GM20431 (cell line): ENCODE measurements around the gene TNNI2.

Experiments used
- in situ Hi-C: fragments of 300-500 bp; cut with MseI, MboI; formaldehyde crosslinking; loops from one replicate; pipeline ENCODE4 v1.15.0; 2020; ENCODE audit warnings: low sequenced_read_pairs; ENCODE audit not compliant: unreplicated experiment

Gene TNNI2

GRCh38 chr11:1819074-1819473, 19.7 kb upstream of the TNNI2 start:
- in situ Hi-C loops = loop anchor here (10.0 kb wide), 1 partner anchor 124 kb away; the partner anchor contains the start of gene KRTAP5-6

DNA sequence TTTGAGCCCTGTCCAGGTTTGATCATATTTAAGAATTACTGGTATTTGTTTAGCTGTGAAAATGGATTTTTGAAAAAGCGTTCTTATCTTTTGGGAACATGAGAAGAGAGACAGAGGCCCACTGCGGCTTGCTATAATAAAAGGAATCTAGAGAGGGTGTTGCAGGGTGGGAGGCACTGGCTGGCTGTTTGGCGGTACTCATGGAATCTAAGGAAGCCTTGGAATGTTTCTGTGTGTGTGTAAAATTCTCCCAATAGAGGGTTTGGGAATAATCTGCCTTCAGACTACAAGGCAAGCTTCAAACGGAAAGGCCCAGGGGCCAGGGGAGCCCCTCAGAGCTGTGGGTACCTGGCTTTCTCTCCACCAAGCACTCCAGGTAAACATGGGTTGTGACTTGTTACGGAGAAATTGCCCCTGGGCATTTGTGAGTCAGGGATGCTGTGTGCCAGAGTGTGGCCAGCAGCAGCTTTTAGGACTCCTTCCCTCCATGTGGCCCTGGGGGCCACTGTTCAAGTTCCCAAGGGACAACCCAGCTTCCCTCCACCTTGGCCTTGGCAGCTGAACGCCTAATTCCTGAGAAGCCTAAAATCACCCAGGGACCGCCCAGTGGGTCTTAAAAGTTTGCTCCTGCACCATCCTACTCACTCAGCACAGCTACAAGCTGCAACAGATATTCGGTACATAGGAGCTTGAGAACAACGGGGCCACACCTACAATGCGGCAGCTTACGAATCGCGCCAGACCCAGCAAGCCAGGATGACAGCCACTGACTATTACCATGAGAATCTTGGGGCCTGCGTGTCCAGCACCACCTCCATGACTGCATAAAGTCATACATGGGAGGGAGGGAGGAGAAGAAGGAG, 18.1 kb upstream of the TNNI2 start:
- in situ Hi-C loops = no loop called here

- in situ Hi-C loops = no loop called here
These were observed 17.2 kb upstream of the TNNI2 start for GRCh38 chr11:1821562-1821961.

- in situ Hi-C loops = no loop called here
These were observed 16.0 kb upstream of the TNNI2 start for GRCh38 chr11:1822648-1823375.

- in situ Hi-C loops = no loop called here
These were observed 15.2 kb upstream of the TNNI2 start for GRCh38 chr11:1823376-1824220.

DNA sequence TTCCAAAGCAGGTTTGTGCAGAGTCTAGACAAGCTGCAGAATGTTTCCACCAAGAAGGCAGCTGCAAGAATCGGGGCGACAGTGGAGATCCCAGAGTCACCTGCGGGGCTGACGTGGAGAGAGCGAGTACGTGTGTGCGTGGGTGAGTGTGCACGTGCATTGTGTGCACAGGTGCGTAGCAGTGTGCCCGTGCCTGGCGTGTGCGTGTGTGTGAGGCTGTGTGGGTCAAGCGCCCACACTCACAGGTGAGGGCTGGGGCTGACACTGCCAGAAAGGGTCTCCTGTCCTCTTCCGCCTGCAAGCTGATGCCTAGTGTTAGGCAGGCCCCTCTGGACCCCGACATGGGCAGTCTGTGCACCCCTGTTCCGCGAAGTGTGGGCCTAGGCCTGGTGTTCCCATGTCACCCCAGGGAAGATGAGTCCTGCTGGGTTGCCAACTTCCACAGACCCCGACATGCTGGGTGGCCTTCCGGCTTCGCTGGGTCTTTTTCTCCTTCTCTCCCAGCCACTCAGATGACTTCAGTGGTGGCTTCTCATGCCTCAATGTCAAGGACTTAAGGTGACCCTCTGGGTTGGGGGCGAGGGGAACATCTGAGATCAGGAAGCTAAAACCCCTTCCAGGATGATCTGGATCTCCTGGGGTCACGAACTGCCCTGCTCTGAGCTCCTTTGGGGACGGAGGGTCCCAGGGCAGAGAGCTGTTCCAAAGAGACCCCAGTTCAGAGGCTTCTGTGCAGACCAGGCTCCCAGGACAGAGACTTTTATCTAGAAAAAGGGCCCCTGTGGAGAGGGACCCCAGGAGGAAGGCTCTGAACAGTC, 14.4 kb upstream of the TNNI2 start:
- in situ Hi-C loops = no loop called here

- in situ Hi-C loops = no loop called here
These were observed 13.6 kb upstream of the TNNI2 start for GRCh38 chr11:1825039-1825740.

DNA sequence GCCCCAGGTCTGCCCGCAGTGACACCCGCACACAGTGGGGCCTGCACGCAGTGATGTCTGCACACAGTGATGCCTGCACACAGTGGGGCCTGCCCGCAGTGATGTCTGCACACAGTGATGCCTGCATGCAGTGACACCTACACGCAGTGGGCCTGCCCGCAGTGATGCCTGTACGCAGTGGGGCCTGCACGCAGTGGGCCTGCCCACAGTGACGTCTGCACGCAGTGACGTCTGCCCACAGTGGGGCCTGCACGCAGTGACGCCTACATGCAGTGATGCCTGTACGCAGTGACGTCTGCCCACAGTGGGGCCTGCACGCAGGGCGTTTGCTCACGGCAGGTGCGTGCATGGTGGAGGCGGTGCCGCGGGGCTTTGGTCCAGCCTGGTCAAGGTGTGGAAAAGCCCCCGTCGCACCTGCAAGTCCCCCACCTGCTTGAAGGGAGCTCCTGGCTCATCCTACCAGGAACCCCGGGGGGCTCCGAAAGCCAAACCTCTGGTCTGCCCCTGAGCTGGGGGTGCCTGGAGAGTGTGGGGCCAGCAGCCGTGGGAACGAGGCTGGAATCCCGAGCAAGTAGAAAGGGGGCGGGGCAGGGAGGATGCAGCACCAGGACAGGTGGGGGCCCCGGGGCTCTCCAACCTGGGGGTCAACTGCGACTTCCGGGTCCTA, 12.9 kb upstream of the TNNI2 start:
- in situ Hi-C loops = no loop called here

GRCh38 chr11:1826552-1827094, 12.2 kb upstream of the TNNI2 start:
- in situ Hi-C loops = no loop called here

GRCh38 chr11:1827095-1827813, 11.5 kb upstream of the TNNI2 start:
- in situ Hi-C loops = no loop called here

DNA sequence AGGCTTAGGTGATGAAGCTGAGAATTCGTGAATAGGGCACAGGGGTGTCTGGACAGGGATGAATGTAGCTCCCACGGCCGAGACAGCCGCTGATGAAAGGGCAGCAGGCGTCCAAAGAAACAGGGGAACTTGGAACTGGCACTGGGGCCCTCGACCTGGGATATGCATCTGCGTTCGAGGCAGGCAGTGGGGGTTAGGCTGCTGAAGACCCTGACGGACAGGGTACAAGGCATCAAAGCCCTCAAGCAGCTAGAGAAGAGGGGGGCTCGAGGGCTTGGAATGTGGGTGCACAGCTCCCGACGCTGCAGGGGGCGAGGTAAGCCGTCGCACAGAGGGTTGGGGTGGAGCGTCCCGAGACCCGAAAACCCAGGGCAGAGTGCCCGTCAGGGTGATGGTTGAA, 10.8 kb upstream of the TNNI2 start:
- in situ Hi-C loops = no loop called here

GRCh38 chr11:1828542-1828941, 10.2 kb upstream of the TNNI2 start:
- in situ Hi-C loops = no loop called here

DNA sequence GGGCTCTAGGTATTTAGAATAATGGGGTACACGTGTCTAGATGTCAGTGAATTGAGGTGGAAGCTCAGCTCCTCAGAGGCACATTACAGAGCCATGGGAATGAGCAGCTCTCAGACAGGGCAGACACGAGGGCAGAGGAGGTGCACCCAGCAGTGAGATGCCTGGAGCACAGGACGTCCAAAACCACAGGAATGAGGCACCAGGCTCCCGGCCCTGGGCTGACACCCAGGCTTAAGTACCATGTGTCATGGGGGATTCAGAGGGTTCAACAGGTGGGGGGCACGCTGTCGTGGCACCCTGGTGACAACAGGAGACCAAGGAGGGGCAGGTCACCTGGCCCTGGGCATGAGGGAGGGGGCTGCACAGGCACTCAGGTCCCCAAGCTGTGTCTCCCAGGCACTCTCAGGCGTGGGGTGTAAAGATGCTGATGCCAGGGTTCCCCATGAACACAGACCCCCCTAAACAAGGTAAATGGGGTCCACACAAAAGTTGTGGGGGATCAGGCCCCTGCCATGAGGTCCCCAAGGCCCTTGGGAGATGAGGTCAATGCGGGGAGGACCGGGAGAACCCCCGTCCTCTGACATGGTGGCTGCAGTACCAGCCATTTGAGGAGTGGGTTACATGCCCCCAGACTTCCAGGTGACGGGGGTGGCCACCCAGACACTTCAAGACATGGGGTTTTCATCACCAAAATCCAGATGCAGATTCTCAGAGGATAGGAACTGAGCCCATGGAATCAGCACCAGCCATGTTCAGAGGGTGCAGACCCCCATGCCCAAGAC, 9.6 kb upstream of the TNNI2 start:
- in situ Hi-C loops = no loop called here

DNA sequence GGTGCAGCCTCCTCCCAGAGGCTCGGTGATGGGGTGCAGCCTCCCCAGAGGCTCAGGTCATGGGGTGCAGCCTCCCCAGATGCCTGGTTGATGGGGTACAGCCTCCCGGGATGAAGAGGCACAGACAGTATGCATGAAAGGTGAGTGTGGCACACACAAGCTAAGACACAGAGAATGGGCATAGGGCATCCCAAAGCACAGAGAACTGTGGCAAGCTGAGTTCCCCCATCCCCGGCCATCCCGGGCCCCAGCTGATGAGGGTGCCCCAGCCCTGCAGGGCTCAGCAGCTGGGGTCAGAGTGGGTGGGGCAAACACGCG, 8.8 kb upstream of the TNNI2 start:
- in situ Hi-C loops = no loop called here

GRCh38 chr11:1830322-1831223, 8.2 kb upstream of the TNNI2 start:
- in situ Hi-C loops = no loop called here
